Chondrocyte (in vitro differentiated cells): Measurements from ENCODE around the gene GXYLT2. TPM values are rescaled to one million over a fixed set of nuclear protein-coding genes. Genes with fewer than 3 reads are reported as not detected.

Experiments used
- DNase-seq: peaks from one replicate; pipeline ENCODE4 v3.0.0; 2021; ENCODE audit warnings: mixed read lengths, low spot score
- H3K27ac Mint-ChIP-seq: one replicate; pipeline ENCODE4 v1.8.0; 2021; ENCODE audit warnings: mild to moderate bottlenecking, moderate library complexity, mixed read lengths; ENCODE audit not compliant: unreplicated experiment
- H3K27me3 Mint-ChIP-seq: 2 replicates; pipeline ENCODE4 v1.8.0; 2021; ENCODE audit warnings: low read depth, mixed read lengths
- H3K36me3 Mint-ChIP-seq: 2 replicates; pipeline ENCODE4 v1.8.0; 2021; ENCODE audit warnings: low read depth, mixed read lengths
- H3K4me1 Mint-ChIP-seq: 2 replicates; pipeline ENCODE4 v1.8.0; 2021; ENCODE audit warnings: low read depth, mild to moderate bottlenecking, mixed read lengths
- H3K4me3 Mint-ChIP-seq: one replicate; pipeline ENCODE4 v1.8.0; 2021; ENCODE audit warnings: mild to moderate bottlenecking, moderate library complexity, mixed read lengths; ENCODE audit not compliant: unreplicated experiment
- H3K9me3 Mint-ChIP-seq: 2 replicates; pipeline ENCODE4 v1.8.0; 2021; ENCODE audit warnings: low read depth, mixed read lengths
- CTCF ChIP-seq: fragments of 200-600 bp; sonication (generic); IDR thresholded peaks from 2 replicates; pipeline ENCODE4 v1.5.0; 2021; ENCODE audit warnings: antibody characterized with exemption, mild to moderate bottlenecking, moderate library complexity
- long read RNA-seq: library from polyadenylated mRNA; stranded (forward); transcript quantifications from one replicate; pipeline ENCODE4 v2.0.0, GENCODE V29; 2021
- total RNA-seq: library from RNA; stranded (reverse); gene quantifications from 3 replicates; pipeline ENCODE4 v1.2.1, GENCODE V29; 2021

The GXYLT2 gene
- 93.0 to 140 TPM (median 99.3 TPM) in 3 replicates for total RNA-seq
- long read RNA-seq, transcript GXYLT2-201 (7 exons, 3,260 nt) = major isoform, 54 of 74 reads
- long read RNA-seq, partial matches to known transcripts = 0 of 74 reads
- long read RNA-seq, other reads (novel, unspliced or antisense) = 20 of 74 reads

GRCh38 chr3:72887705-72888545 lies at the start of gene GXYLT2:
GXYLT2 (plus strand) TSS chr3:72888046; CDS start chr3:72888234, 188 bp downstream.
- Mint-ChIP-seq H3K27me3 (no peaks in the 10 kb centered on the region), H3K36me3 (no peaks in the 10 kb centered on the region), H3K9me3 (peaks cover 4% of the 10 kb centered on the region), H3K4me3 (peak within 1 kb of the TSS; percentile 85), H3K4me1 (peaks cover 54% of the 10 kb centered on the region), H3K27ac (peak within 1 kb of the TSS; percentile 96)
- DNase-seq = no peak
- no peak for TF ChIP-seq CTCF

GRCh38 chr3:72839057-72839456 lies 48.8 kb upstream of the GXYLT2 start:
- Mint-ChIP-seq H3K27me3 (no peaks in the 10 kb centered on the region), H3K27ac (no peak overlapping the region), H3K36me3 (peaks cover 21% of the 10 kb centered on the region), H3K4me1 (peaks cover 15% of the 10 kb centered on the region), H3K9me3 (no peaks in the 10 kb centered on the region), H3K4me3 (no peak overlapping the region)
- no peak for TF ChIP-seq CTCF
- DNase-seq = no peak

GRCh38 chr3:72844436-72844993 lies 43.3 kb upstream of the GXYLT2 start:
- peak overlapping the region; percentile 62 for H3K27ac Mint-ChIP-seq
- TF ChIP-seq CTCF = no peak
- H3K4me3 Mint-ChIP-seq = no peak overlapping the region
- peaks cover 43% of the 10 kb centered on the region for H3K4me1 Mint-ChIP-seq
- peaks cover 14% of the 10 kb centered on the region for H3K36me3 Mint-ChIP-seq
- no peaks in the 10 kb centered on the region for H3K9me3 Mint-ChIP-seq
- no peak for DNase-seq
- H3K27me3 Mint-ChIP-seq = no peaks in the 10 kb centered on the region

GRCh38 chr3:72846166-72846565 lies 41.7 kb upstream of the GXYLT2 start:
- Mint-ChIP-seq H3K4me1 (peaks cover 43% of the 10 kb centered on the region), H3K27me3 (no peaks in the 10 kb centered on the region), H3K4me3 (no peak overlapping the region), H3K9me3 (no peaks in the 10 kb centered on the region), H3K27ac (no peak overlapping the region), H3K36me3 (peaks cover 7% of the 10 kb centered on the region)
- no peak for DNase-seq
- no peak for TF ChIP-seq CTCF

GRCh38 chr3:72847282-72847681 lies 40.6 kb upstream of the GXYLT2 start:
- no peak for DNase-seq
- Mint-ChIP-seq H3K4me3 (peak overlapping the region; percentile 89), H3K27me3 (no peaks in the 10 kb centered on the region), H3K27ac (peak overlapping the region; percentile 91), H3K9me3 (no peaks in the 10 kb centered on the region), H3K4me1 (peaks cover 47% of the 10 kb centered on the region), H3K36me3 (peaks cover 1% of the 10 kb centered on the region)
- TF ChIP-seq CTCF = no peak
